ENCODE results near the gene XAF1.
"Not testable (repeated sequence)": the region's sequence is repeated elsewhere in the genome, so short reads cannot be mapped to it uniquely, and the experiment has no call there.

XAF1 gene

DNA sequence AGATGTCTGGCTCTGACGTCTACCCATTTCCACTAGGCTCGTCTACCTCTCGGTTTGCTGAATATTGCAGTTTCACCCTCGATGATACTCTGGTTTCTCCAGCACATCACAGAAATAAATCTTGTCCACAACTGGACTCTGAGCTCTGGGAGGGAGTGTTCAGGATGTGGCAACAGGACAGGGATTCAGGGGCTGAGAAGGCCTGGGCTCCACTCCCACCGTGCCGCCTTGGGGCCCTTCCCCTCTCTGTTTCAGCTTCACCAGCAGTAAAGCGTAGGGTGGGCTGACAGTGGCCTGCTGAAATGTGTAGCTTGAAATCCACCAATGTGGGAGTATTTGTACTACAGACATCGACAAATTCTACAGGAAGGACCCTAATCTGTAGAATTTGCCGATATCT lies 55.7 kb downstream of the XAF1 start:
- no peak for DNase-seq (ENCODE audit: low read depth)

DNA sequence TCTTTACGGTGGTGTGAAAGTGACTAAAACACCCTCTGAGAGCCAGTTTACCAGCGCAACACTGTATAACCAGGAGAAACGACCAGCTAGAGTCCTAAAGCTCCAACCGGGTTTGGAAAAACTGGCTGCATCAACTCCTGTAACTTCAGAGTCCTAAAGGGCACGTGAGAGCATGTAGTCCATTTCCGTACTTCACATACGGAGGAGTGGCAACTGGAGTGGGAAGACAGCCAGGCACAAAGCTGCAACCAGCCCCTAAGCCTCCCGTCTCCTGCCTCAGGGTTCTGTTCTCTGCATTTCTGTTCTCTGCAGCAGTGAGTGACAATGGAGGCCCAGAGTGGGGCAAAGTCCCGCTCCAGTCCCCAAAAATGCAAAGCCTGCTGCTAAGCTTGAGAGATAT lies 56.4 kb downstream of the XAF1 start:
- DNase-seq (ENCODE audit: low read depth) = no peak

DNA sequence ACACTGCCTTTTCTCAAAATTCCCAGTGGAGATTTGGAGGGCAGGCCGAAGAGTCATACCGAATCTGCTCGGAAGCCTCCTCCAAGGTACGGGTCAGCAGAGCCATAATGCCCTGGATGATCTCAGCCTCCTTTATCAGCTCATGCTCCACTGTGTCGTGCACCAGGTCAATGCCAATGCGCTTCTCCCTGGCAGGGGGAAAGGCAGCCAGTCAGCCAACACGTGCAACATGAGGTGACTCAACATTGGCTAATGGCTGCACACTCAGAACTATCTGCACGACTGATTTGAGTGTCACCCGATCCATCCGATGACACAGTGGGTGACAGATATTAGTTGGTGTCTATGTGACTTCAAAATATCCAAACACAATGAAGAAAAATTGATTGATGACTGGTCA lies 59.9 kb downstream of the XAF1 start:
- DNase-seq (ENCODE audit: low read depth) = no peak

DNA sequence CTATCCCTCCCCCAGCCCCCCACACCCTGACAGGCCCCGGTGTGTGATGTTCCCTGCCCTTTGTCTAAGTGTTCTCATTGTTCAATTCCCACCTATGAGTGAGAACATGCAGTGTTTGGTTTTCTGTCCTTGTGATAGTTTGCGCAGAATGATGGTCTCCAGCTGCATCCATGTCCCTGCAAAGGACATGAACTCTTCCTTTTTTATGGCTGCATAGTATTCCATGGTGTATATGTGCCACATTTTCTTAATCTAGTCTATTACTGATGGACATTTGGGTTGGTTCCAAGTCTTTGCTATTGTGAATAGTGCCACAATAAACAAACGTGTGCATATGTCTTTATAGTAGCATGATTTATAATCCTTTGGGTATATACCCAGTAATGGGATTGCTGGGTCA lies 60.5 kb downstream of the XAF1 start:
- DNase-seq (ENCODE audit: low read depth) = not testable (repeated sequence)

DNA sequence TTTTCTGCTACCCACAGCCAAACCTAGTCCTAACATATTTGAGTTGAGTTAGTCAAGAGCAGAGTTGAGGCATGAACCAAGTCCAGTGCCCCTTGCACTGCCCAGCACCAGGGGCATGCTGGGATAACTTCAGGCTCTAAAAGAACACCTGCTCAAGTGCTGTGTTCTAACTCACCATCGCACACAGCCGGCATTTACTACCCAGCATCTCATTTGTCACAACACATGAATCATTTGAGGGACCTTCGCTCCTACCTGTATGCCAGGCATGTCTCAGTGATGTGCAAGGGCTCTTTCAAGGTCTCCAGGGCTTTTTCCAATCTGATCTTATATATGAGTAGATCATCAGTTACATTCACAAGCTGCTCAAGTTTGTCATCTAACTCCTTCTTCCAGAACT lies 63.1 kb downstream of the XAF1 start:
- DNase-seq (ENCODE audit: low read depth) = no peak

DNA sequence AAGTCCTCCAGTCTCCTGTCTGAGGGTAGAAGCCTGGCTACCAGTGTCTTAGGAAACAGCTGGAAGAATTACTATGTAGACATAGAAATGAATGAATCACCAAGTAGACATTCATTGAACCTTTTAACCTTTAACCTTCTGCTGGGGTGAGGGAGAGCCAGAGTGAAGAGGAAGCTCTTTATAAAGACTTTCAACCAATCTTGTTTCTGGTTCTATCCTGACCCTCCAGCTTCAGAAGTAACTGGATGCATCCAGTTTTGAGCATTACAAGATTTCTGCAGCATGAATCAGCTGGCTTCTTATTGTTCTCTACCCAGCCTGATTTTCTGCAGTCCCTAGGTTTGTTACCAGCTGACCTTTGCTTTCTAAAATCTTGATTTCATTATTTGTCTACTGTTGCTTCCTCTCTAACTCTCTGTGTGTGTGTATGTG lies 67.2 kb downstream of the XAF1 start:
- no peak for DNase-seq (ENCODE audit: low read depth)

Data from activated T-cell treated with anti-CD3 and anti-CD28 coated beads for 24 hours (primary cell).